Measurements from ENCODE around the gene AQR.
"Not testable (repeated sequence)": the region's sequence is repeated elsewhere in the genome, so short reads cannot be mapped to it uniquely, and the experiment has no call there.

The AQR gene

DNA sequence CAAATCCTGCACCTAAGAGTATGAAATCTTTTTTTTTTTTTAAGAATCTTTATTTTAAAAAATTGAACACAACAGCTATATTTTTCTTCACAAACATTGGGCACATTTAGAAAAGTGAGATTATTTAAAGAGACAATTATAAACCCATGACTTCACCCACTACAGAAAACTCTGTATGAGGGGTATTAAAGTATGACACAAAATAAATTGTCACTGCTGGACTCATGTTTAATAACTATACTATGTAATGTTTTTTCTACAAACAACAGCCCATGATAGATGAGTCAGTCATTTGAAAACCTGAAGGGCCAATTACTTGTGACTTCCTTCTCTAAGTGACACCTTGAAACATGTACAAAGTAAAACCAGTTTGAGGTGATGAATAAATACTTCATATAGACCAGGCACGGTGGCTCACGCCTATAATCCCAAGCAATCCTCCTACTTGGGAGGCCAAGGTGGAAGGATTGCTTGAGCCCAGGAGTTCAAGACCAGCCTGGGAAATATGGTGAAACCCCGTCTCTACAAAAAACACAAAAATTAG is 36.0 kb downstream of the AQR start:
- H3K27ac ChIP-seq (replicated peaks): no peak overlapping the region
- no peak for DNase-seq (ENCODE audit: low read depth in 1 of 2, low spot score in 1 of 2)
- no peaks in the 10 kb centered on the region for H3K27me3 ChIP-seq (ENCODE audit: insufficient read depth, poor library complexity, severe bottlenecking)
- TF ChIP-seq GABPA (IDR thresholded peaks at IDR 0.05; ENCODE audit: low read depth) (no peak), POLR2AphosphoS5 (IDR thresholded peaks at IDR 0.05; ENCODE audit: low read depth) (no peak), SPI1 (IDR thresholded peaks at IDR 0.05; ENCODE audit: borderline replicate concordance, low read depth) (no peak)
- TF ChIP-seq, protein P1, sequence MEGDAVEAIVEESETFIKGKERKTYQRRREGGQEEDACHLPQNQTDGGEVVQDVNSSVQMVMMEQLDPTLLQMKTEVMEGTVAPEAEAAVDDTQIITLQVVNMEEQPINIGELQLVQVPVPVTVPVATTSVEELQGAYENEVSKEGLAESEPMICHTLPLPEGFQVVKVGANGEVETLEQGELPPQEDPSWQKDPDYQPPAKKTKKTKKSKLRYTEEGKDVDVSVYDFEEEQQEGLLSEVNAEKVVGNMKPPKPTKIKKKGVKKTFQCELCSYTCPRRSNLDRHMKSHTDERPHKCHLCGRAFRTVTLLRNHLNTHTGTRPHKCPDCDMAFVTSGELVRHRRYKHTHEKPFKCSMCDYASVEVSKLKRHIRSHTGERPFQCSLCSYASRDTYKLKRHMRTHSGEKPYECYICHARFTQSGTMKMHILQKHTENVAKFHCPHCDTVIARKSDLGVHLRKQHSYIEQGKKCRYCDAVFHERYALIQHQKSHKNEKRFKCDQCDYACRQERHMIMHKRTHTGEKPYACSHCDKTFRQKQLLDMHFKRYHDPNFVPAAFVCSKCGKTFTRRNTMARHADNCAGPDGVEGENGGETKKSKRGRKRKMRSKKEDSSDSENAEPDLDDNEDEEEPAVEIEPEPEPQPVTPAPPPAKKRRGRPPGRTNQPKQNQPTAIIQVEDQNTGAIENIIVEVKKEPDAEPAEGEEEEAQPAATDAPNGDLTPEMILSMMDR (IDR thresholded peaks at IDR 0.05; ENCODE audit: insufficient read depth, low read length): no peak
- TF ChIP-seq, protein P2, sequence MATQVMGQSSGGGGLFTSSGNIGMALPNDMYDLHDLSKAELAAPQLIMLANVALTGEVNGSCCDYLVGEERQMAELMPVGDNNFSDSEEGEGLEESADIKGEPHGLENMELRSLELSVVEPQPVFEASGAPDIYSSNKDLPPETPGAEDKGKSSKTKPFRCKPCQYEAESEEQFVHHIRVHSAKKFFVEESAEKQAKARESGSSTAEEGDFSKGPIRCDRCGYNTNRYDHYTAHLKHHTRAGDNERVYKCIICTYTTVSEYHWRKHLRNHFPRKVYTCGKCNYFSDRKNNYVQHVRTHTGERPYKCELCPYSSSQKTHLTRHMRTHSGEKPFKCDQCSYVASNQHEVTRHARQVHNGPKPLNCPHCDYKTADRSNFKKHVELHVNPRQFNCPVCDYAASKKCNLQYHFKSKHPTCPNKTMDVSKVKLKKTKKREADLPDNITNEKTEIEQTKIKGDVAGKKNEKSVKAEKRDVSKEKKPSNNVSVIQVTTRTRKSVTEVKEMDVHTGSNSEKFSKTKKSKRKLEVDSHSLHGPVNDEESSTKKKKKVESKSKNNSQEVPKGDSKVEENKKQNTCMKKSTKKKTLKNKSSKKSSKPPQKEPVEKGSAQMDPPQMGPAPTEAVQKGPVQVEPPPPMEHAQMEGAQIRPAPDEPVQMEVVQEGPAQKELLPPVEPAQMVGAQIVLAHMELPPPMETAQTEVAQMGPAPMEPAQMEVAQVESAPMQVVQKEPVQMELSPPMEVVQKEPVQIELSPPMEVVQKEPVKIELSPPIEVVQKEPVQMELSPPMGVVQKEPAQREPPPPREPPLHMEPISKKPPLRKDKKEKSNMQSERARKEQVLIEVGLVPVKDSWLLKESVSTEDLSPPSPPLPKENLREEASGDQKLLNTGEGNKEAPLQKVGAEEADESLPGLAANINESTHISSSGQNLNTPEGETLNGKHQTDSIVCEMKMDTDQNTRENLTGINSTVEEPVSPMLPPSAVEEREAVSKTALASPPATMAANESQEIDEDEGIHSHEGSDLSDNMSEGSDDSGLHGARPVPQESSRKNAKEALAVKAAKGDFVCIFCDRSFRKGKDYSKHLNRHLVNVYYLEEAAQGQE (IDR thresholded peaks at IDR 0.05; ENCODE audit: insufficient replicate concordance, low read depth): no peak
- H3K4me3 ChIP-seq (replicated peaks; ENCODE audit: insufficient read depth, low read length): no peak overlapping the region

DNA sequence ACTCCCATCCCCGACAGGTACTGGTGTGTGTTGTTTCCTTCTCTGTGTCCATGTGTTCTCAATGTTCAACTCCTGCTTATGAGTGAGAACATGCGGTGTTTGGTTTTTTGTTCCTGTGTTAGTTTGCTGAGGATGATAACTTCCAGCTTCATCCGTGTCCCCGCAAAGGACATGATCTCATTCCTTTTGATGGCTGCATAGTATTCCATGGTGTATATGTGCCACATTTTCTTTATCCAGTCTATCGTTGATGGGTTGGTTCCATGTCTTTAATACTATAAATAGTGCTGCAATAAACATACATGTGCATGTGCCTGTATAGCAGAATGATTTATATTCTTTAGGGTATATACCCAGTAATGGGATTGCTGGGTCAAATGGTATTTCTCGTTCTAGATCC is 41.2 kb downstream of the AQR start:
- not testable (repeated sequence) for DNase-seq (ENCODE audit: low read depth in 1 of 2, low spot score in 1 of 2); H3K4me3 ChIP-seq (replicated peaks; ENCODE audit: insufficient read depth, low read length); H3K27me3 ChIP-seq (ENCODE audit: insufficient read depth, poor library complexity, severe bottlenecking); H3K27ac ChIP-seq (replicated peaks)

DNA sequence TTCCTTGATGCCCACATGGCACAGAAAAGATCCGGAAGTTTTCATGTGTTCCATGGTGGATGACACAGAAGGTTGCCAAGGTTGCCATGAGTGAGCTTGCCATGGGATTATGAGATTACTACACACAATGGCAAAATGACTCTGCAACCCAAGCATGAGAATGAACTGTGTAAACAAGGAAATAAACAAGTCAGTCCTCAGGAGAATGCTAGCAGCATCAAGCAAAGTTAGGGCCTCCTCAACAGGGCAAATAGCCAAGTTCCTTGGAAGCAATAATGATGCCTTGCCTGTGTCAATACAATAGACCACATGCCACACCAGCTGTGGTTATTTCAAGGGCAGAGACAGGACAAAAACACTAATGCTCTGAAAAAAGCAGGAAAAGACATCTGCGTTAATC is 41.8 kb downstream of the AQR start:
- H3K27ac ChIP-seq (replicated peaks): no peak overlapping the region
- no peak for DNase-seq (ENCODE audit: low read depth in 1 of 2, low spot score in 1 of 2)
- TF ChIP-seq POLR2AphosphoS5 (IDR thresholded peaks at IDR 0.05; ENCODE audit: low read depth): no peak
- no peak for TF ChIP-seq GABPA (IDR thresholded peaks at IDR 0.05; ENCODE audit: low read depth)
- TF ChIP-seq SPI1 (IDR thresholded peaks at IDR 0.05; ENCODE audit: borderline replicate concordance, low read depth): no peak
- TF ChIP-seq, protein P2 (IDR thresholded peaks at IDR 0.05; ENCODE audit: insufficient replicate concordance, low read depth): no peak
- TF ChIP-seq, protein P1 (IDR thresholded peaks at IDR 0.05; ENCODE audit: insufficient read depth, low read length): no peak

DNA sequence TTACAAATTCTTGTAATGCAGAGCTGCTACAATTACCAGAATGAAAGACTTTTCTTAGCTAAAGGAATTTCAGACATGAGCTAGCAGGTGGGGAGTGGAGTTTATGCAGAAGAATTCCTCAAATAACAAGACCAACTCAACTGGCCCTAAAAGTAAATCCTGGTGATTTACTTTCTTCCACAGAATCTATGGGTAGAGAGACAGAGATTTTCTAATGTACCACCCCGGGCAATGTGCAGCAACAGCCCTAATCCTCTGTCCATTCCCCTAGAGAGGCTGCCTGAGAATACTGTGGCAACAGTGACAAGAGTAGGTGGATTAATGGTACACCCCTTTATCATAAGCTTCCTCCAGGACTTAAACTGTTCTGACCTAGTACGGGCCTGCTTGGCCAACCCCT is 55.2 kb downstream of the AQR start:
- Histone ChIP-seq H3K27me3 (ENCODE audit: insufficient read depth, poor library complexity, severe bottlenecking) (no peaks in the 10 kb centered on the region), H3K4me3 (replicated peaks; ENCODE audit: insufficient read depth, low read length) (no peak overlapping the region), H3K27ac (replicated peaks) (no peak overlapping the region)
- TF ChIP-seq, protein P1 (IDR thresholded peaks at IDR 0.05; ENCODE audit: insufficient read depth, low read length): no peak
- TF ChIP-seq, protein P2 (IDR thresholded peaks at IDR 0.05; ENCODE audit: insufficient replicate concordance, low read depth): no peak
- TF ChIP-seq SPI1 (IDR thresholded peaks at IDR 0.05; ENCODE audit: borderline replicate concordance, low read depth): no peak
- TF ChIP-seq POLR2AphosphoS5 (IDR thresholded peaks at IDR 0.05; ENCODE audit: low read depth): no peak
- no peak for TF ChIP-seq GABPA (IDR thresholded peaks at IDR 0.05; ENCODE audit: low read depth)
- DNase-seq (ENCODE audit: low read depth in 1 of 2, low spot score in 1 of 2): no peak

More for the DNA sequence above, 41.8 kb downstream of the AQR start:
- H3K4me3 ChIP-seq (replicated peaks; ENCODE audit: insufficient read depth, low read length): no peak overlapping the region
- H3K27me3 ChIP-seq (ENCODE audit: insufficient read depth, poor library complexity, severe bottlenecking): no peaks in the 10 kb centered on the region

All from HL-60 (cell line).